ENCODE data around the gene HS3ST3A1.

The HS3ST3A1 gene

DNA sequence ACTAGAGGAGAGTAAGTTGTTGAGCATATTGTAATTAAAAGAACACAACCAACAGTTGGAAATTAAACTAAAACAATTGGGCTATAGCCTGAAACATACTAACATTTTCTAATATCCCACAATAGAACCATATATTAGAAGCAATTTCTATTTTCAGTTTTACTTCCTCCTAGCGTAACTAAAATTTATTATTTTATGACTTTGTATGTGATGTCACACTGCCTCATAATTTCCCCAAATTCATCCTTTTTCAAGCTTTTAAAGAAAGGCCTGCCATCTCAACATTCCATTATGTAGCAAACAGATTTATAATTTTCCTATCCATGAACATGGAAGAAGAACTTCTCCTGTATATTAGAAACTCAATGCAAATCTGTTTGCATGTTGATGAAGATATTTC, 110.2 kb downstream of the HS3ST3A1 start:
- DNase-seq = no peak

- DNase-seq = peak; percentile 33
These were observed 110.7 kb downstream of the HS3ST3A1 start for GRCh38 chr17:13490906-13491482.

- no peak for DNase-seq
These were observed 111.3 kb downstream of the HS3ST3A1 start for GRCh38 chr17:13490427-13490826.

DNA sequence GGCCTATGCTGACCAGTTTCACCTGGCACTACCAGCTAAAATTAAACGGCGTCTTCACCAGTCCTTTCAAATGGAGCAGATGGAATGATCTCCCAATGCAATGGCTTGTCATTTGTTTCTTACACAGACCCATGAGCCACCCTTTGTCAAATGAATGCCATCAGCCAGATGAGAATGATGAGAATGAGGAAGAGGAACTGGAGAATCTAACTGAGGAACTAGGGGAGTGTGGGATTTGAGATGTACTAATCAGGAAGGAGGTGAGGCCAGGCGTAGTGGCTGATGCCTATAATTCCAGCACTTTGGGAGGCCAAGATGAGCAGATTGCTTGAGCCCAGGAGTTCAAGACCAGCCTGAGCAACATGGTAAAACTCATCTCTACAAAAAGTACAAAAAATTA, 116.4 kb downstream of the HS3ST3A1 start:
- no peak for DNase-seq

DNA sequence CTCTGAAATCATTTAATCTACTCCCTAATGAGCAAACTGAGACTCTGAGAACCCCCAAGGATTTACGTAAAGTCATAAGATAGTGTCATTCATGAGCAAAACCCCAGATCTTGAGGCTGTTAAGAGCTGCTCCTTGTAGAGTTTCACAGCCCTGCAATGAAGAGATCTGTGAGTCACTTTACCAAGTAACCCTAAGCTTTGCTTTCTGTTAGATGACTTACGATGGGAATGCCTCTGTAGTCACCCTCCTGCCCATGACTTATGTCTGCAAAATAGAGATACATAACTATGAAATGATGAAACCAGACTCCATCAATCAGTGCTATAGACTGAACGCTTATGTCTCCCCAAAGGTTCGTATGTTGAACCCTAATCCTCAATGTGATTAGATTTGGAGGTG, 117.7 kb downstream of the HS3ST3A1 start:
- DNase-seq = peak; percentile 15

DNA sequence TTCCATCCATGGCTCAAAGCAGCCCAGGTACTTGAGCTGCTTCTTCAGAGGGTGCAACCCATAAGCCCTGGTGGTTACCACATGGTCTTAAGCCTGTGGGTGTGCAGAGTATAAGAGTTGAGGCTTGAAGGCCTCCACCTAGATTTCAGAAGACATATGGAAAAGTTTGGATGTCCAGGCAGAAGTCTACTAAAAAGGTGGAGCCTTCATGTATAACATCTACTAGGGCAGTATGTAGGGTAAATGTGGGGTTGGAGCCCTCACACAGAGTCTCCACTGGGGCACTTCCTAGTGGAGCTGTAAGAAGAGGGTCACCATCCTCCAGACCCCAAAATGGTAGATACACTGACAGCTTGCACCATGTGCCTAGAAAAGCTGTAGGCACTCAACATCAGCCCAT, 120.9 kb downstream of the HS3ST3A1 start:
- DNase-seq = no peak

- DNase-seq = no peak
These were observed 123.4 kb downstream of the HS3ST3A1 start for GRCh38 chr17:13478326-13478830.

GRCh38 chr17:13477180-13477611, 124.5 kb downstream of the HS3ST3A1 start:
- DNase-seq = no peak

DNA sequence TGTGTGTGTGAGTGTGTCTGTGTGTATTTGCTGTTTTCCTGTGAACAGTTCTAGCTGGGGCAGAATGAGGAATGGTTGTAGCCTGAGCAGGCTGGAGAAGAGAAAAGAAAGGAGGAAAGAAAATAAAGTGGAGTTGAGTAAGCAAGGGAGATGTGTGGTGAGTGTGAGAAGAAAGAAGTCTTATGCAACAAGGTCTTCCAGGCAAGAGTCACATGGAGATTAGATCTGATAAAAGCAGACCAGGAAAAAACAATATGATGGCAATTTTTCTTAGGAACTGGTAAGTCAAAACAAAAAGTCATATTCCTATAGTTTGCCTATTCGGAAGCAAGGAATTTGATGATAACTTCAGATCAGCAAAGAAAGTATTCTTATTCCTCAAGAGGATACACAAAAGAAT, 125.0 kb downstream of the HS3ST3A1 start:
- no peak for DNase-seq

- no peak for DNase-seq
These were observed 126.0 kb downstream of the HS3ST3A1 start for GRCh38 chr17:13475574-13476223.

DNA sequence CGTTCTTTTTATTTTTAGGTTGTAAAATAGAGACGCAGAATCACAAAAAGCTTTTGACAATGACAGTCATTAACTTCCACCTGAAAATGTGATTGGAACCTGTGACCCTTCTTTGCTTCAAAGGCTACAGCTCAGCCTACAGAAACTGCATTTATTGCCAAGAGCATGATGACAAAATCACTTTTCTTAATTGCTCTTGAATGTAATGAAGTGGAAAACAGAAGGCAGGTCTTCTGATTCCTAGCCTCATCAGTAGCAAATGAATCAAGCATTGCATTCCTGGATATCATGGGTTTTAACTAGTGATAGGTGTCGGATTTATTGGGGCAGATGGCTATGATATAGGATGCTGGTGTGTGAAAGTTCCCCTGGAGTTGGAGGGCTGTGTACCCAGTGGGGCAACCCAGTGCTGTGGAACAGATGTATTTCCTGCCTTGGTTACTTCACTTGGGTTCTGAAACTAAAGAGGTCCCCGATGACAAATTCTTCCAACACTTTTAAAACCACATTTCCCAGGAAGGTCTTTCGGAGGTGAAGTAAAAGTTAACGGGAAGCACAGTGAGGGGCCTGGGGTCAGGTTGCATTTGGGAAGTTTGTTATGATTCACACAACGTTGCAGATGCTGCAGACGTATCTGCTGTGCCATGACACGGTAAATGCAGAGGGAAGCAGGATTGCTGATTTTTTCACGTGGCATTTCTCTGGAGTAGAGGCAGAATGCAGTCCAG, 127.5 kb downstream of the HS3ST3A1 start:
- DNase-seq = peak; percentile 35

- DNase-seq = no peak
These were observed 136.1 kb downstream of the HS3ST3A1 start for GRCh38 chr17:13465678-13466077.

DNA sequence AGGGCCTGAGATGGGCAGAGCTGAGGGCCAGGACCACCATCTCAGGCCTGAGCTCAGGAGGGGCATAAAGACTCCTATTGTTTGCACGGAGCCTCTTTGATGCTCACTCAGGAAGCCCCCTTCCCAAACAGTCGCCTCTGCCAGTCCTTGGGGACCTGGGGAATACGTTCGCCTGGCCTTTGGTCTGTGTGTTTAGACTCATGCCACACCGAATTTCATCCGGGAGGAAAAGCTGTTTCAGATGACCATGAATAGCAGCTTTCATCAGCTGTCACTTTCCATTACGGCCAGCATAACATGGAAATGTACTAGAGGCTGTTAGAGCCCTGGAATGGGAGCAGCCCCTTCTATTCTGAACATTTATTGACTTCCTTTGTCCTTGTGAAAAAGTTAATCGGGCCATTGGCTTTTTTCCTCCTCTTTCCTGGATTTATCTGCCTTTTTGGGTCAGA, 139.0 kb downstream of the HS3ST3A1 start:
- DNase-seq = no peak

GRCh38 chr17:13462146-13462545, 139.6 kb downstream of the HS3ST3A1 start:
- DNase-seq = peak; percentile 37

- no peak for DNase-seq
These were observed 141.3 kb downstream of the HS3ST3A1 start for GRCh38 chr17:13460261-13461000.

DNA sequence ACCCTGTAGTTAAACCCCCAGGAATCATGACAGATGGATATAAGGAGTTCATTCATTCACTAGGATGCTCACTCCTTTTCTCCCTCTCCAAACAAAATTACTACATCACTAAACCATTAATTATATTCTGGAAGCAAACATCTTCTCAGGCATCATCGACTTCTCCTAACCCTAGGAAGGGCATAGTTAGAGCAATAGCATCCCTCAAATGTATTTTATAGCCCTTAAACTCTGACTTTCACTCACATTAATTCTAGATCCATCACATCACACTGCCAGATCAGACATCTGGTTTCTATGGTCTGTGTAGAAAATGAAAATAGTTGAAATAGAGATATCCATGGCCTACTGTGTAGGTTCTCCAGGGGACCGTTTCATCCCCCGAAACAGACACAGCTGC, 143.9 kb downstream of the HS3ST3A1 start:
- no peak for DNase-seq

Data from fibroblast of skin of scalp (primary cell).